Cardiac atrium fibroblast (primary cell): ENCODE measurements around the gene LAMTOR1. TPM values are rescaled to one million over a fixed set of nuclear protein-coding genes. Genes with fewer than 3 reads are reported as not detected.

Source experiments
- total RNA-seq: library from RNA; depleted of rRNA; stranded (reverse); fragments of >200 nt; gene quantifications from 2 replicates; pipeline ENCODE4 v1.2.3, GENCODE V29; 2015

LAMTOR1 gene
- total RNA-seq = 115 and 125 TPM in 2 replicates

DNA sequence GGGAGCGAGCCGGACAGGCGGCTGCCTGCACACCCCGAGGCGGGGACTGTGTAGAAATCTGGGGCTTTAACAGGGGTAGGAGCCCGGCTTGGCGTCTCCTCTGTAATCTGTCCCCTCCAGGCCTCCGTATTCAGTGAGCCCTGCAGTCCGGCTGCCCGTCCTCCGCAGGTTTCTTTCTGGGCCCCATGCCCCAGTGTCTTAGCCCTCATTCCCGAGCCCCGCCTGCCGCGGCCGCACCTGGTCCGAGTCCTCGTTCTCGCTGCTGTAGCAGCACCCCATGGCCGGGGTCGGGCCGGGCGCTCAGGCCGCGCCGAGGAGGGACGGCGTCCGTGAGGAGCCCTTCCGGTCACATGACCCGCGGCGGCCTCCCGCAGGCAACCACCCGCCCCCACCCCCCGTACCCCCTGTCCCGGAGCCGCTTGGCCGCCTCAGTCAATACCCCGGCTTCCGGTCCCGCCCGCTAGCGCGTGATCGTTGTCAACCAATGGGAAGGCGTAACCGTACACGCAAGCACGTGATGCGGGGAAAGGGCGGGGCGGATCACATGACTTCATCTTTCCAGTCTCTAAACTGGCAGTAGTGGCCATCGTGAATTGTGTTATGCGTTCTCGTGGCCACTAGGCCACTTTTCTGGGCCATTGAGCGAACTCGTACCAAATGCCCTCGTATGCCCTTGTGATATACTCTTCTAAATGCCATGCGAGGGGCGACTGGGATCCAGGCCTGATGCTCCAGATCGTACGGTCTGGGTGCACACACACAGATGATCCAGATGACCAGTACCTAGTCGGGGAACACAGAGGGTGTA, at the start of gene LAMTOR1:
TSS of gene LAMTOR1 (minus strand) at position 352 of the 808 bp plus-strand sequence. CDS start at position 279, 73 bp downstream.

GRCh38 chr11:72135473-72135872, 32.4 kb upstream of the LAMTOR1 start, which contains the start of gene FOLR3:
Gene FOLR3 (plus strand): TSS chr11:72135725. CDS start chr11:72135953, 228 bp downstream.

GRCh38 chr11:72112143-72112977, 9.3 kb upstream of the LAMTOR1 start, which contains the start of gene ANAPC15:
Gene ANAPC15 (minus strand): TSS chr11:72112695. CDS start chr11:72111276, 1,419 bp downstream.

GRCh38 chr11:72105888-72106287, 2.8 kb upstream of the LAMTOR1 start, which contains the start of gene TOMT:
Gene TOMT (plus strand): TSS chr11:72105924. CDS start chr11:72105952, 28 bp downstream.

DNA sequence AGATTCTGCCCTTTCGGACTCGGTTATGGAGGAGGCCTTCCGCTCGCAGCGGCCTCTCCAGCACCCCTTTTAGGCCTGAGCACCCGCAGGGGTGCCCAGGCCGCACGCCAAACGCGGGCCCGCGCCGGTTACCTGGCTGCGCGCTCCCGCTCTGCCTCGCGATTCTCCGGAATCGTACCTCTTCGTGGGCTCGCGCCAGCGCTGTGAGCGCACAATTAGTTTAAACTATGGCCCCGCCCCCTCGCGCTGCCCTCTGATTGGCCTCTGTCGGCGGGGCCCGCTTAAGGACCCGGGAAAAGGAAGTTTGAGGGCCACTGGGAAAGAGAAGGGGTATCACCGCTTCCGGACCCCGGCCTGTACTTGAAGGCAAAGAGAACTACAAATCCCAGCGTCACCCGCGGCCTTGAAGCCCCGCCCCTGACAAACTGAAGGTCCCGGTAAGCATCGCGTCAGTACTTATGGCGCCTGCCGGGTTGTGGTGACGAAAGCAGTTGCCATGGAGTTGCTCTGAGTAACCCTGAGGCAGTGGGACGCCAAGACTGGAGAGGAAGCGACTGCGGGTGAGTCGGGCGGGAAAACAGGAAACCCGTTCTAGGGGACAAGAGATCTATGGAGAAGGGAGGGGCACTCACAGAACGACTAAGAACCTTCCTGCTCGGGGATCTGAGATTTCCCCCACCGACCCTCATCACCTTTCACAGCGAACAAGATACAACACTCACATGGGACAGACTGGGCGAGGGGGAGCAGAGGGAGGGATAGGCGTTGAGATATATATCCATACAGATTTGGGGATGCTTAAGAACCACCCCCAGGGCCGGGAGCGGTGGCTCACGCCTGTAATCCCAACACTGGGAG, 22.5 kb downstream of the LAMTOR1 start, which contains the start of the genes LRRC51 and NUMA1:
TSS of gene LRRC51 (plus strand) at position 525 of the 858 bp plus-strand sequence. CDS start 8,234 bp downstream, outside the sequence.
TSS of gene NUMA1 (minus strand) at position 217 of the 858 bp plus-strand sequence. CDS start 44,599 bp downstream, outside the sequence.

Other genes with a start within 250 kb of the LAMTOR1 start
- gene DEFB131B, start 224.8 kb downstream of the LAMTOR1 start, total RNA-seq = not detected in 2 replicates
- 0.18 and 1.3 TPM in 2 replicates for gene XNDC1N, start 174.7 kb downstream of the LAMTOR1 start, total RNA-seq
- 28.2 and 31.6 TPM in 2 replicates for gene RNF121, start 174.3 kb downstream of the LAMTOR1 start, total RNA-seq
- gene IL18BP, start 104.4 kb downstream of the LAMTOR1 start, total RNA-seq = 0.72 and 1.6 TPM in 2 replicates
- 87.2 and 91.7 TPM in 2 replicates for gene NUMA1, start 22.8 kb downstream of the LAMTOR1 start, total RNA-seq
- gene LRRC51, start 22.4 kb downstream of the LAMTOR1 start, total RNA-seq = 3.7 and 7.9 TPM in 2 replicates
- not detected in 2 replicates for gene TOMT, start 2.6 kb upstream of the LAMTOR1 start, total RNA-seq
- gene ANAPC15, start 9.4 kb upstream of the LAMTOR1 start, total RNA-seq = 15.5 and 18.8 TPM in 2 replicates
- not detected in 2 replicates for gene FOLR3, start 32.4 kb upstream of the LAMTOR1 start, total RNA-seq
- not detected in 2 replicates for gene FOLR1, start 88.8 kb upstream of the LAMTOR1 start, total RNA-seq
- not detected in 2 replicates for gene FOLR2, start 113.5 kb upstream of the LAMTOR1 start, total RNA-seq
- gene INPPL1, start 121.5 kb upstream of the LAMTOR1 start, total RNA-seq = 38.2 and 75.5 TPM in 2 replicates
- not detected in 2 replicates for gene PHOX2A, start 140.9 kb upstream of the LAMTOR1 start, total RNA-seq